ENCODE results near the gene KCNB1. TPM values are rescaled to one million over a fixed set of nuclear protein-coding genes. Genes with fewer than 3 reads are reported as not detected.

KCNB1 gene
- total RNA-seq, 1 donor from 2014 or later, result 2.0 TPM

- intact Hi-C loops (cut with DNase I), result no loop called here
- Histone ChIP-seq H3K27me3 (no peaks in the 10 kb centered on the region), H3K36me3 (no peaks in the 10 kb centered on the region), H3K27ac (no peak overlapping the region), H3K4me1 (no peaks in the 10 kb centered on the region), H3K4me3 (no peak overlapping the region), H3K9me3 (no peaks in the 10 kb centered on the region)
- no peak for DNase-seq (ENCODE audit: extremely low spot score in 2 of 2)
- TF ChIP-seq POLR2AphosphoS5 (IDR thresholded peaks at IDR 0.05; ENCODE audit: insufficient read depth in 1 of 2, low read depth in 1 of 2) (no peak), CTCF (IDR thresholded peaks at IDR 0.05) (no peak), POLR2A (IDR thresholded peaks at IDR 0.05) (no peak)
Measured at GRCh38 chr20:49351775-49352174, 130.7 kb downstream of the KCNB1 start.

GRCh38 chr20:49349694-49350252 is 132.7 kb downstream of the KCNB1 start:
- Histone ChIP-seq H3K4me3 (no peak overlapping the region), H3K9me3 (no peaks in the 10 kb centered on the region), H3K27ac (peak overlapping the region; percentile 84), H3K27me3 (no peaks in the 10 kb centered on the region), H3K4me1 (peaks cover 16% of the 10 kb centered on the region), H3K36me3 (no peaks in the 10 kb centered on the region)
- TF ChIP-seq POLR2AphosphoS5 (IDR thresholded peaks at IDR 0.05; ENCODE audit: insufficient read depth in 1 of 2, low read depth in 1 of 2) (peak; percentile 52 to 85), POLR2A (IDR thresholded peaks at IDR 0.05) (no peak)
- intact Hi-C loops (cut with DNase I), result loop anchor here (5.0 kb wide), 1 partner anchor 33 kb away; no protein-coding TSS in a partner anchor
- DNase-seq (ENCODE audit: extremely low spot score in 2 of 2), result peak in 1 of 2 donors; percentile 92

GRCh38 chr20:49349078-49349477 is 133.4 kb downstream of the KCNB1 start:
- Histone ChIP-seq H3K4me1 (peaks cover 21% of the 10 kb centered on the region), H3K9me3 (no peaks in the 10 kb centered on the region), H3K27ac (peak overlapping the region; percentile 49), H3K36me3 (no peaks in the 10 kb centered on the region), H3K27me3 (no peaks in the 10 kb centered on the region), H3K4me3 (no peak overlapping the region)
- DNase-seq (ENCODE audit: extremely low spot score in 2 of 2), result no peak
- TF ChIP-seq POLR2A (IDR thresholded peaks at IDR 0.05) (no peak), CTCF (IDR thresholded peaks at IDR 0.05) (no peak)
- intact Hi-C loops (cut with DNase I), result loop anchor here (5.0 kb wide), 1 partner anchor 33 kb away; no protein-coding TSS in a partner anchor

- Histone ChIP-seq H3K36me3 (no peaks in the 10 kb centered on the region), H3K4me1 (peaks cover 21% of the 10 kb centered on the region), H3K27me3 (no peaks in the 10 kb centered on the region), H3K4me3 (no peak overlapping the region), H3K9me3 (no peaks in the 10 kb centered on the region), H3K27ac (peak overlapping the region; percentile 49)
- TF ChIP-seq POLR2A (IDR thresholded peaks at IDR 0.05) (no peak), POLR2AphosphoS5 (IDR thresholded peaks at IDR 0.05; ENCODE audit: insufficient read depth in 1 of 2, low read depth in 1 of 2) (no peak), CTCF (IDR thresholded peaks at IDR 0.05) (no peak)
- intact Hi-C loops (cut with DNase I), result loop anchor here (5.0 kb wide), 1 partner anchor 34 kb away; no protein-coding TSS in a partner anchor
- no peak for DNase-seq (ENCODE audit: extremely low spot score in 2 of 2)
Measured at GRCh38 chr20:49348563-49348962, 133.9 kb downstream of the KCNB1 start.

GRCh38 chr20:49347156-49347555 is 135.3 kb downstream of the KCNB1 start:
- no peak overlapping the region for H3K4me3 ChIP-seq
- no peaks in the 10 kb centered on the region for H3K27me3 ChIP-seq
- peaks cover 21% of the 10 kb centered on the region for H3K4me1 ChIP-seq
- TF ChIP-seq CTCF (IDR thresholded peaks at IDR 0.05), result no peak
- no peak for TF ChIP-seq POLR2A (IDR thresholded peaks at IDR 0.05)
- TF ChIP-seq POLR2AphosphoS5 (IDR thresholded peaks at IDR 0.05; ENCODE audit: insufficient read depth in 1 of 2, low read depth in 1 of 2), result no peak
- intact Hi-C loops (cut with DNase I), result loop anchor here (5.0 kb wide), 1 partner anchor 35 kb away; no protein-coding TSS in a partner anchor
- no peaks in the 10 kb centered on the region for H3K36me3 ChIP-seq
- H3K9me3 ChIP-seq, result no peaks in the 10 kb centered on the region
- DNase-seq (ENCODE audit: extremely low spot score in 2 of 2), result no peak
- H3K27ac ChIP-seq, result no peak overlapping the region
